Epidermal melanocyte (primary cell): Measurements from ENCODE around the gene SSUH2.

Experiments used
- DNase-seq: peaks from one replicate; pipeline ENCODE4 v3.0.0; 2011; ENCODE audit warnings: low spot score; ENCODE audit not compliant: insufficient read length

SSUH2 gene

DNA sequence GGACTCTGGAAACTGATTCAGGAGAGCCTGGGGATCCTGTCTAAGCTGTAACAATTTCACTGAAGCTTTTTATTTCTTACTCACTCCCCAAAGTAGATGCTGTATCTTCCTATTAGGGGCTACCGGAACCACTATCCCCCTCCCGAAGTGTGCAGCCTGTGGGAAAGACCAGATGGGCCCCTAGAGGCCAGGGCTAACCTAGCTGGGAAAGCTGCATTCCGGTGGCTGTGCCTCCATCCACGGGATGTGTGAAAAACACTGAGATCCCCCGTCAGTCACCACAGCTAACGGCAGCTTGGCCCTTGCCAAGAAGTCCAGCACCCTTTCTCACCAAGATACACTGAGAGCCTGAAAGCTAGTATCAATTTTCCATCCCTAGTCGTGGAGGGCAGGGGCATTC lies 3.1 kb downstream of the SSUH2 start:
- DNase-seq = no peak

GRCh38 chr3:8640223-8640622 lies 4.4 kb downstream of the SSUH2 start:
- no peak for DNase-seq

DNA sequence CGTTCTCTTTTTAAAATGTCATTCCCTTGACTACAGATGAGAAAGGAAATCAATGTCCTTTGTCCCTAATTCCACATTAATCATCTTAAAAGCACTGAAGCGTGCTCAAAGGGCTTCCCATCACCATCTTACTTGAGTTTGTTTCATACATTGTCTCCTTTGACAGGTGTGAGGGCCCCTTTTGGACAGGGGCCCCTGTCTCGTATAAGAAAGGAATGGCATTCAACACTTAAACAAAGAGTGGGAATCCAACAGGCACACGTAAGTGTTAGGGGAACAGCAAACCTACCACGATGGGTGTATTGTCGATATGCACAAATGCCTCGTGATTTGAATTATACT lies 5.0 kb downstream of the SSUH2 start:
- DNase-seq = no peak

GRCh38 chr3:8638994-8639658 lies 5.5 kb downstream of the SSUH2 start:
- no peak for DNase-seq

GRCh38 chr3:8637348-8637747 lies 7.2 kb downstream of the SSUH2 start:
- no peak for DNase-seq

- no peak for DNase-seq
Observed at GRCh38 chr3:8635631-8636030, 9.0 kb downstream of the SSUH2 start.

- DNase-seq = no peak
Observed at GRCh38 chr3:8635125-8635524, 9.5 kb downstream of the SSUH2 start.

GRCh38 chr3:8632402-8633237 lies 12.0 kb downstream of the SSUH2 start:
- no peak for DNase-seq

- peak; percentile 0 for DNase-seq
Observed at GRCh38 chr3:8631661-8632060, 12.9 kb downstream of the SSUH2 start.

DNA sequence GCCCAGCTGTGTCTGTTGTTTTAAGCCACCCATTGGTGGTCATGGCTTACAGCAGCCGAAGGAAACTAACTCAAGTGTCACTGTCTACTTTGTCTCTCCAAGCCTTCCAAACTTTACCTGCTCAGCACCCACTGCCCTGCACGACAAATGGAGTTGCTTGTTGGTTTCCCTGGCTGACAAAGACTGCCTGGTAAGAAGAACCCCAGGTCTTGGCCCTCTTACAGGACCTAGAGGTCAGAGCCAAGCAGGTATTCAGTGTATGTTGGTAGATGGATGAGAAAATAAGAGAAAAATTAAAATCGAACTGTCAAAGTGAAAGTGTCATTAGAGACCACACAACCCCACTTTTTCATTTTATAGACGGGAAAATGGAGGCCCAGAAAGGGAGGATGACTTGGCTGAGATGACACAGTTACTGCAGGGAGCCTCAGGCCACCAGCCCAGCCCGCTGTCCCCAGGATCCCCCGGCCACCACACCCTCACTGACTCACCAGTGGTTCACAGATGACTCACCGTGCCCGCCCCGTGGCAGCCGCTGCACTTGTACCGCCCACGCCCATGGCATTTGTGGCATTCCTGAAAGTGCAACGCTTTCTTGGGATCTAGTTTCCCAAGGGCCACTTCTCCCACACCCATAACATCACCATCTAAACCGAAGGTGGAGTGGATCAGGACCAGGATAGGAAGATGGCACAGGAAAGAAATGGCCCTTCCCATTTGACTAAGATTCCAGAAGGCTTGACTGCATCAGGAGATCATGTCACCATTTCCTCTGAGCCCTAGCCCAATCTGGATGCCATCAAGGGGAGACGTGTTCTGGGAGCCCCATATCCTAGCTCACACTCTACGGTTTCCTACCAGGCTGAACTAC lies 15.2 kb downstream of the SSUH2 start:
- DNase-seq = peak; percentile 55

DNA sequence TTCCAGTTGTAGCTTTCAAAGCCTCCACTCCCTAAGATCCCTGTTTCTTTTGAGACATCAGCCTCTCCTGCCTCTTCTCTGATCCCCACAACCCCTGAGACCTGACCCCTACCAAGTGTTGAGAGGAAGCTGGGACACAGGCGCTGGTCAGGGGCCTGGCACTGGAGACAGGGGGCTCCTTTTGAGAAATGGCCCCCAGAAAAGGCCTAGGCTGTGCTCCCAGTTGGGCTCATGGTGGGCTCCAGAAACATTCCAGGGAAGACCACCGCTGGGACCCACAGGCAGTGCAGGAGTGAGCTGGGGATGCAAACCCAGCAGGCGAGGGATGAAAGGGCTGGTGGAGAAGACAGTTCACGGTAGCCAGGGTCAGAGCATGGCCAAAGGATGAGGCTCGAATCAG lies 16.6 kb downstream of the SSUH2 start:
- DNase-seq = no peak

DNA sequence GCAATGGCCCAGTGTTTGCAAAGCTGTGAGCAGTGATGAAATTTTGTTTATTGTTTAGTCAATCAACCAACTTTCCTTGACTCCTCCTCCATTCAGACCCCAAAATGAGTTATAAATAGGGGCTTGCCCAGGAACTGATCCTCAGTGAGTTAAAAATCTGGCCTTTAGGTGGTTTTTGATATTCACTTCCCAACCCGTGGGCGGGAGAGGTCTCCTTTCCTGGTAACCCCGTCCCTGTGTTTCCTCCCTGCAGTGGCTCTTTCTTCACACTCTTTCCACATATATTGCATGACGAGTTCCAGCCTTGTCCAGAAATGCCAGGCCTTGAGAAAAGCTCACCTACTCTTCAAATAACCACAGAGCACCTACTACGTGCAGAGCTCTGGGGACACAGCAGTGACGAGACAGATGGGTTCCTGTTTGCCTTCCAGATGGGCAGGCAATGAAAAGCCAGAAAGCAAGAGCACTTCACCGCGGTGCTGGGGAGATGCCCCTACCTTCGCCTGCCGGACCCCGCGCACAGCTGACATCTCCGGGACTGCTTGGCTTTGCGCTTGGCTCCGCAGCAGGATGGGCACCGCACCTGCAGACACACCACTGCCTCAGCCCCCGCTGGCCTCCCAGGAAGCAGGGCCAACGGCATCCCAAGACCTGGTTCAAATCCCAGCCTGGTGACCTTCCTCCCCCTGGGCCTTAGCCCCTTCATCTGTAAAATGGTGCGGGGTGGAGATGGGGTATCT lies 17.2 kb downstream of the SSUH2 start:
- DNase-seq = no peak

DNA sequence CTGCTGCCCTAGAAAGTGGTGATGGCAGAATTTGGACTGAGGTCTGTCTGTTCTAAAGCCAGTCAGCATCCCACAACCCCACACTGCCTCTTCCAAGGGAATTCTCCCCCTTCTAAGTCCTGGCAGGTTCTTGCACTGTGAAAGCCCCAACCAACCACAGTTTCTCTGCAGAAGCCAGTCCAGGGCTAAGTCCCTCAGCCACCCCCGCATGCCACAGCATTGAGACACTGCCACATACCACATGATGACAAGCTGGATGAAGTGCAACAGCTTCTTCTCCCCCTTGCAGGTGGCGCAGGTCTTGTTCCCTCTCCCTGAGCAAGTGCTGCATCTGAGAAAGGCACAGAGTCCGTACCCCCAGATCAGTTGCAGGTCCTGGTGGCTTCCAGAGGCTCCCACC lies 18.6 kb downstream of the SSUH2 start:
- DNase-seq = no peak

DNA sequence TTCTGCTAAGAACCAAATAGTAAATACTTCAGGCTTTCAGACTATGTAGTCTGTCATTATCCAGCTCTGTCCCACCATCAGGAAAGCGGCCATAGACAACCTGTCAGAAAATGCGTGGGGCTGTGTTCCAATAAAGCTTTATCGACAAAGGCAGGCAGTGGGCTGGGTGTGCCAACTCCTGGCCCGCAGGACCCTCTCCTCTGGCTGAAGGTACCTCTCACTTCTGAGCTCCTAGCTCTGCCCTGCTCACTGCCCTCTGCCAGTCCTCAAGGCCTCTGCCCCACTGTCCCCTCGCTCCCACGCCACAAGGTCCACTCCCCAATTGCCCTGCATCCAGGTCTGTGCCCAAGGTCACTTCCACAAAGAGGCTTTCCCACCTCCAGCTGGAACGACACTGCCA lies 20.0 kb downstream of the SSUH2 start:
- DNase-seq = no peak

- DNase-seq = no peak
Observed at GRCh38 chr3:8623741-8624140, 20.9 kb downstream of the SSUH2 start.

DNA sequence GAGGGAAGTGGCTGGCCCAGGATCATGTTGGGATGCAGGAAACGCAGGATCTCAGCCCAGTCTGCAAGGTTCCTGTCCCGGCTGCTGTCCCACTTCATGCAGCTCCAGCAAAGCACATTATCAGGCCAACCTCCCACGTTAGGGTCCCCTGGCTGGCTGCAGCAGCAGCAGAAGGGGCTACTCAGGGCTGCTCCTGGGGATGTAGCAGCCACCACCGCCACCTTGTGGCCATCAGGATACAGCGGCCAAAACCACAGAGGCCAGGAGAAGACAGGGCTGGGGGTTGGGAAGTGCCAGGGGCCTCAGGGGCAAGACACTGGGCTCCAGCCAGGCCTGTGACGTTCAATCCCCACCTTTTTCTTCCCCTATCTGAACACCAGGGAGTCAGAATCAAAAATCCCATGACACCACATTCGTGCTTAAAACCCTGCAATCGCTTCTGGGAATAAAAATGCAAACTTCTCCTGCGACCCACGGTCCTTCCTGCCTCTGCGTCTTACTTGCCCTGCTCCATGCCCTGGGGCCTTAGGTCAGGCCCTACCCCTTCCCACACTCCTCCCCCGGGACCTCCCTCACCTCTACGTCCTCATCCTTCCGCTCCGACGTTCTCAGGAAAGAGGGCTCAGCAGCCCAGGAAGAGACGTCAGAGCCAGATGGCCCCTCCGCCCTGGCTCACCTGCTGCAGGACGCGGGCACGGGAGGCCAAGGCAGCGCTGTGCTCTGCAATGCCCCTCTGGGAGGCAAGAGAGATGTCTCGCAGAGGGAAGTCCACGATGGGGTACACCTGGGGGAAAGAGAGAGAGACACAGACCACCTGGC lies 21.5 kb downstream of the SSUH2 start:
- DNase-seq = peak; percentile 76

GRCh38 chr3:8621872-8622271 lies 22.7 kb downstream of the SSUH2 start:
- DNase-seq = no peak

GRCh38 chr3:8621141-8621540 lies 23.5 kb downstream of the SSUH2 start:
- DNase-seq = no peak

GRCh38 chr3:8619548-8619947 lies 25.1 kb downstream of the SSUH2 start:
- DNase-seq = no peak

- DNase-seq = no peak
Observed at GRCh38 chr3:8618950-8619349, 25.6 kb downstream of the SSUH2 start.

DNA sequence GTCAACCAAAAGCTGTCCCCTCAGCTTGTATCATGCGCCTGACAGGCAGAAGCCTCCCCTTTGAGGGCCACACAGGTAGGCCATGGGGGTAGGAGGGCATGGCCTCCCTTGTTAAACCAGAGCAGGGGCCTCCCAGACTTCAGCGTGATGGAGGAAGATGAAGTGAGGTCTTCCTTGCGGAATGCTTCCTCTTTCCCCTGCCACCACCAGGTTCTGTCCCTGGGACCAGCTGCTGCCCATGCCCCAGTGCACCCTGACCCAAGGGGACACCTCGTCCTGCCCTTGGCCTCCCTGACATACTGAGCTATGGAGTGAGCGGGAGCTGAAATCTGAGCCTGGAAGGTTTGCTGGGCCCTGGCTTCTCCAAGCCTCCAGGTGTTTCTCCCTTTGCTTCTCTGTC lies 26.7 kb downstream of the SSUH2 start:
- DNase-seq = no peak
